DOHH2 (cell line): Measurements from ENCODE around the gene POLD4.

ENCODE experiments used
- H3F3A ChIP-seq: fragments of 200-600 bp; sonication (generic), shearing (Covaris generic); 2 replicates; pipeline ENCODE4 v1.6.0; 2016; ENCODE audit warnings: antibody characterized with exemption, mild to moderate bottlenecking; ENCODE audit not compliant: control insufficient read depth, insufficient read depth
- H3K27ac ChIP-seq: fragments of 200-600 bp; sonication (generic); 2 replicates; pipeline ENCODE4 v1.5.1; 2014; ENCODE audit warnings: low read depth, mild to moderate bottlenecking, low read length, moderate library complexity
- H3K27me3 ChIP-seq: fragments of 200-600 bp; sonication (generic); 2 replicates; pipeline ENCODE4 v1.6.1; 2014; ENCODE audit warnings: mild to moderate bottlenecking, low read length, mixed read lengths; ENCODE audit not compliant: control insufficient read depth
- H3K36me3 ChIP-seq: fragments of 200-600 bp; sonication (generic); 2 replicates; pipeline ENCODE4 v1.6.1; 2014; ENCODE audit warnings: mild to moderate bottlenecking, low read length, moderate library complexity, mixed read lengths; ENCODE audit not compliant: control insufficient read depth
- H3K4me1 ChIP-seq: fragments of 200-600 bp; sonication (generic); 2 replicates; pipeline ENCODE4 v1.6.1; 2014; ENCODE audit warnings: mild to moderate bottlenecking, low read length, mixed read lengths; ENCODE audit not compliant: control insufficient read depth
- H3K4me2 ChIP-seq: fragments of 200-600 bp; sonication (generic); 2 replicates; pipeline ENCODE4 v1.6.0; 2014; ENCODE audit warnings: mild to moderate bottlenecking, low read length, moderate library complexity
- H3K4me3 ChIP-seq: fragments of 200-600 bp; sonication (generic); 2 replicates; pipeline ENCODE4 v1.5.1; 2014; ENCODE audit warnings: mild to moderate bottlenecking, low read length, mixed read lengths
- H3K79me2 ChIP-seq: fragments of 200-600 bp; sonication (generic); 2 replicates; pipeline ENCODE4 v1.6.1; 2014; ENCODE audit warnings: mild to moderate bottlenecking, low read length, mixed read lengths; ENCODE audit not compliant: control insufficient read depth
- H3K9me2 ChIP-seq: fragments of 200-600 bp; sonication (generic); replicated peaks from 2 replicates; pipeline ENCODE4 v1.6.1; 2014; ENCODE audit warnings: mild to moderate bottlenecking, low read length, mixed read lengths; ENCODE audit not compliant: control insufficient read depth
- H3K9me3 ChIP-seq: fragments of 200-600 bp; sonication (generic); 2 replicates; pipeline ENCODE4 v1.6.1; 2014; ENCODE audit warnings: antibody characterized with exemption, low read length, mixed read lengths; ENCODE audit not compliant: control insufficient read depth, insufficient read depth
- H4K20me1 ChIP-seq: fragments of 200-600 bp; sonication (generic); 2 replicates; pipeline ENCODE4 v1.6.0; 2014; ENCODE audit warnings: low read depth, mild to moderate bottlenecking, antibody characterized with exemption, low read length, moderate library complexity; ENCODE audit not compliant: control insufficient read depth, insufficient read depth
- CTCF ChIP-seq: fragments of 200-600 bp; sonication (generic); IDR thresholded peaks from one replicate; pipeline ENCODE4 v1.5.1; 2014; ENCODE audit warnings: antibody characterized with exemption, mild to moderate bottlenecking, low read depth, low read length; ENCODE audit not compliant: poor library complexity, severe bottlenecking
- EZH2phosphoT487 ChIP-seq: fragments of 200-600 bp; sonication (generic); IDR thresholded peaks from 2 replicates; pipeline ENCODE4 v1.6.1; 2017; ENCODE audit warnings: borderline replicate concordance, mild to moderate bottlenecking, antibody characterized with exemption, low read length, moderate library complexity, mixed read lengths

POLD4 gene

GRCh38 chr11:67400942-67401494, 47.7 kb upstream of the POLD4 start:
- no peaks in the 10 kb centered on the region for H3K27me3 ChIP-seq
- H3K27ac ChIP-seq: peak overlapping the region; percentile 76
- H3F3A ChIP-seq: peaks cover 10% of the 10 kb centered on the region; the same call in 1 of the 2 replicates
- peaks cover 7% of the 10 kb centered on the region; the same call in 1 of the 2 replicates for H4K20me1 ChIP-seq
- H3K79me2 ChIP-seq: peaks cover 86% of the 10 kb centered on the region
- TF ChIP-seq CTCF (no peak), EZH2phosphoT487 (no peak)
- H3K4me1 ChIP-seq: peaks cover 70% of the 10 kb centered on the region
- H3K9me3 ChIP-seq: no peaks in the 10 kb centered on the region
- H3K4me3 ChIP-seq: peak overlapping the region; percentile 92
- H3K9me2 ChIP-seq: no peaks in the 10 kb centered on the region
- peak overlapping the region; percentile 82 for H3K4me2 ChIP-seq
- peaks cover 75% of the 10 kb centered on the region for H3K36me3 ChIP-seq

- Histone ChIP-seq H3K27ac (peak overlapping the region; percentile 76), H3K36me3 (peaks cover 75% of the 10 kb centered on the region), H3K9me2 (no peaks in the 10 kb centered on the region), H3K4me2 (peak overlapping the region; percentile 82), H3K4me3 (peak overlapping the region; percentile 92), H3K4me1 (peaks cover 64% of the 10 kb centered on the region), H3K9me3 (no peaks in the 10 kb centered on the region), H4K20me1 (peaks cover 7% of the 10 kb centered on the region; the same call in 1 of the 2 replicates), H3K79me2 (peaks cover 85% of the 10 kb centered on the region), H3K27me3 (no peaks in the 10 kb centered on the region), H3F3A (peaks cover 10% of the 10 kb centered on the region; the same call in 1 of the 2 replicates)
- TF ChIP-seq CTCF: no peak
- TF ChIP-seq EZH2phosphoT487: no peak
Observed at GRCh38 chr11:67400251-67400941, 47.0 kb upstream of the POLD4 start.

- H3K4me1 ChIP-seq: peaks cover 54% of the 10 kb centered on the region
- H3K27me3 ChIP-seq: no peaks in the 10 kb centered on the region
- peaks cover 7% of the 10 kb centered on the region; the same call in 1 of the 2 replicates for H4K20me1 ChIP-seq
- no peak overlapping the region for H3K27ac ChIP-seq
- peak overlapping the region; percentile 82; the same call in 1 of the 2 replicates for H3K4me2 ChIP-seq
- peaks cover 70% of the 10 kb centered on the region for H3K36me3 ChIP-seq
- H3K4me3 ChIP-seq: no peak overlapping the region
- H3K9me3 ChIP-seq: no peaks in the 10 kb centered on the region
- TF ChIP-seq CTCF: no peak
- TF ChIP-seq EZH2phosphoT487: no peak
- no peaks in the 10 kb centered on the region for H3K9me2 ChIP-seq
- peaks cover 14% of the 10 kb centered on the region; the same call in 1 of the 2 replicates for H3F3A ChIP-seq
- H3K79me2 ChIP-seq: peaks cover 72% of the 10 kb centered on the region
Observed at GRCh38 chr11:67398661-67399563, 45.6 kb upstream of the POLD4 start.
